Sigmoid colon (tissue), 4 donors: ENCODE data around the gene RAI14.

Source experiments
- CTCF ChIP-seq, 4 experiments: fragments of 450-650 bp in 3 of 4; fragments of 200-600 bp in 1 of 4; IDR thresholded peaks; one replicate each; pipeline ENCODE4 v1.5.1; 2016 to 2019; ENCODE audit warnings: antibody characterized with exemption in 4 of 4, mild to moderate bottlenecking in 3 of 4, moderate library complexity in 2 of 4
- EP300 ChIP-seq, 4 donors: sonication (generic); formaldehyde crosslinking; IDR thresholded peaks; one replicate each; pipeline ENCODE4 v1.6.1; 2017; ENCODE audit warnings: antibody characterized with exemption in 4 of 4
- POLR2A ChIP-seq, 2 donors: fragments of 450-650 bp; IDR thresholded peaks; one replicate each; pipeline ENCODE4 v1.6.1; 2016; ENCODE audit warnings: antibody characterized with exemption in 2 of 2, mild to moderate bottlenecking in 2 of 2, moderate library complexity in 2 of 2
- POLR2AphosphoS5 ChIP-seq, 4 donors: sonication (generic); formaldehyde crosslinking; IDR thresholded peaks; one replicate each; pipeline ENCODE4 v1.6.1; 2017; ENCODE audit warnings: antibody characterized with exemption in 4 of 4

GRCh38 chr5:34731435-34732232 is 75.5 kb downstream of the RAI14 start:
- TF ChIP-seq CTCF (IDR thresholded peaks at IDR 0.05) (no peak), POLR2A (IDR thresholded peaks at IDR 0.05) (no peak), POLR2AphosphoS5 (IDR thresholded peaks at IDR 0.05) (no peak), EP300 (IDR thresholded peaks at IDR 0.05) (no peak)
